Bronchial epithelial cell (primary cell): ENCODE results near the gene MAPKAPK5. TPM values are rescaled to one million over a fixed set of nuclear protein-coding genes. Genes with fewer than 3 reads are reported as not detected.
A peak's percentile ranks its signal among the peaks of the same experiment; 100 is the strongest.
"Not testable (repeated sequence)": the region's sequence is repeated elsewhere in the genome, so short reads cannot be mapped to it uniquely, and the experiment has no call there.

ENCODE experiments used
- DNase-seq: peaks from one replicate; pipeline ENCODE4 v3.0.0-alpha.2; 2010; ENCODE audit warnings: low read depth
- FAIRE-seq: peaks from 2 replicates; lab custom pipeline; 2011; peaks lifted over from hg19 to GRCh38; lab: Jason Lieb, UNC
- H3K27me3 ChIP-seq: 2 replicates; pipeline ENCODE4 v1.5.1; 2011; ENCODE audit warnings: low read length; ENCODE audit not compliant: control insufficient read depth, insufficient read depth
- H3K36me3 ChIP-seq: 2 replicates; pipeline ENCODE4 v1.5.1; 2011; ENCODE audit warnings: low read length; ENCODE audit not compliant: control insufficient read depth, insufficient read depth
- H3K4me3 ChIP-seq: 2 replicates; pipeline ENCODE4 v1.5.1; 2011; ENCODE audit warnings: mild to moderate bottlenecking, low read depth, low read length, control low read depth
- total RNA-seq: library from RNA; depleted of rRNA; stranded (reverse); fragments of >200 nt; gene quantifications from 2 replicates; pipeline ENCODE4 v1.2.1, GENCODE V29; 2014
- TF ChIP-seq, protein P1 (sequence below): IDR thresholded peaks from 2 replicates; pipeline ENCODE4 v1.5.1; 2011; ENCODE audit warnings: mild to moderate bottlenecking, moderate library complexity, low read length, control low read depth, inconsistent platforms; ENCODE audit not compliant: insufficient read depth, severe bottlenecking

MAPKAPK5 gene
- total RNA-seq, 1 donor from 2014 or later, result 45.5 TPM

DNA sequence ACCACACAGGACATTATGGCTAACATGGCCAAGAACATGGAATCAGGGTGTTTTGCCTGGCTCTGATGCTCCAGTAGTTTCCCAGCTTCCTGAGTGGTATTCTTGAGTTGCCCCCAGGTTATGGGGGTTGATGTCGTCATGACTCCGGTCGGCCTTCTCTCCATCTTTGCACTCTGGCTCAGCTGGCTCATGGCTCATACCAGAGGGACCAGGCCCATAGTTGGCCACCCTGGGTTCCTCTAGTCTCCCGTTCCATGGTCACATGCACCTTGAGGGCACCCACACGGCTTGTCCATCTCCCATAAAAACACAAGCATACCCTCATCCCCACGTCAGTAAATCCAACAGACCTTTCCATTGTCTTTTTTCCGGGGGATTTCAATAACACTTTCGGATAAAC, 23.7 kb upstream of the MAPKAPK5 start:
- no peak for FAIRE-seq
- Histone ChIP-seq H3K4me3 (no peak overlapping the region), H3K36me3 (no peaks in the 10 kb centered on the region), H3K27me3 (no peaks in the 10 kb centered on the region)
- TF ChIP-seq, protein P1, sequence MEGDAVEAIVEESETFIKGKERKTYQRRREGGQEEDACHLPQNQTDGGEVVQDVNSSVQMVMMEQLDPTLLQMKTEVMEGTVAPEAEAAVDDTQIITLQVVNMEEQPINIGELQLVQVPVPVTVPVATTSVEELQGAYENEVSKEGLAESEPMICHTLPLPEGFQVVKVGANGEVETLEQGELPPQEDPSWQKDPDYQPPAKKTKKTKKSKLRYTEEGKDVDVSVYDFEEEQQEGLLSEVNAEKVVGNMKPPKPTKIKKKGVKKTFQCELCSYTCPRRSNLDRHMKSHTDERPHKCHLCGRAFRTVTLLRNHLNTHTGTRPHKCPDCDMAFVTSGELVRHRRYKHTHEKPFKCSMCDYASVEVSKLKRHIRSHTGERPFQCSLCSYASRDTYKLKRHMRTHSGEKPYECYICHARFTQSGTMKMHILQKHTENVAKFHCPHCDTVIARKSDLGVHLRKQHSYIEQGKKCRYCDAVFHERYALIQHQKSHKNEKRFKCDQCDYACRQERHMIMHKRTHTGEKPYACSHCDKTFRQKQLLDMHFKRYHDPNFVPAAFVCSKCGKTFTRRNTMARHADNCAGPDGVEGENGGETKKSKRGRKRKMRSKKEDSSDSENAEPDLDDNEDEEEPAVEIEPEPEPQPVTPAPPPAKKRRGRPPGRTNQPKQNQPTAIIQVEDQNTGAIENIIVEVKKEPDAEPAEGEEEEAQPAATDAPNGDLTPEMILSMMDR, result no peak
- DNase-seq, result no peak

DNA sequence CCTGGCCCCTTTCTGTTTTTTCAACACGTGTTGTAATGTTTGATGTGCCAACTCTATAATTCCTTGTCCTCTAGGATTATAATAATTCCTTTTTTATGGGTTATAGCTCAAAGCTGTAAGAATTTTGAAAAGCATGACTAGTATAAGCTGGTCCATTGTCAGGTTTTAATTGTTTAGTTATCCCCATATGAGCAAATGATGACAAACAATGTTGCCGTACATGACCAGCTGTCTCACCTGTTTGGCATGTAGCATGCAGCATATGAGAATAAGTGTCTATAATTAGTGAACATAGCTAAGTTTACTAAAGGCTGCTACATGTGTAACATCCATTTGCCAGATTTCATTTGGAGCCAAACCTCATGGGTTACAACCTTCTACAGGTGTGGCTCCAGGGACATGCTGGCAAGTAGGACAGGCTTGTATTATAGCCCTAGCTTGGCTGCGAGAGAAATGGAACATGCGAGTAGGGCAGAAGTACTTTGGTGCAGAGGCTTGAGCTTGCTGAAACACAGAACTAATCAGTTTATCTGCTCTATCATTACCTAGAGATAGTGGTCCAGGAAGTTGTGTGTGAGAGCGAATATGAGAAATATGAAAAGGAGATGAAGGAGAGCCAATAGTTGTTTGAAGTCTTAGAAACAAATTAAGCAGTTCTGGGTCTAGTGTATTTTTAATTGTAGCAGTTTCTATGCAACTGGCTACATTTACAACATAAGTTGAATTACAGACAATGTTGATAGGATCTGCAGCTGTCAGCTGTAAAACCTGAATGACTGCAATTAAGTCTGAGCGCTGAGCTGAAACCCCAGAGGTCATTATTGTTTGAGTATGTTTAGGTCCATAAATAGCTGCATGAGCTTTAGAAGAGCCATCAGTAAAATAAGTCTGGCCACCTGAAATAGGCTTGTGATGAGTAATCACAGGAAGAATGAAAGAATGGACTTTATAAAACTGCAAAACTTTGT, 22.6 kb upstream of the MAPKAPK5 start:
- TF ChIP-seq, protein P1, result no peak
- DNase-seq (peak; percentile 55), FAIRE-seq (no peak)
- Histone ChIP-seq H3K27me3 (no peaks in the 10 kb centered on the region), H3K36me3 (no peaks in the 10 kb centered on the region), H3K4me3 (no peak overlapping the region)

DNA sequence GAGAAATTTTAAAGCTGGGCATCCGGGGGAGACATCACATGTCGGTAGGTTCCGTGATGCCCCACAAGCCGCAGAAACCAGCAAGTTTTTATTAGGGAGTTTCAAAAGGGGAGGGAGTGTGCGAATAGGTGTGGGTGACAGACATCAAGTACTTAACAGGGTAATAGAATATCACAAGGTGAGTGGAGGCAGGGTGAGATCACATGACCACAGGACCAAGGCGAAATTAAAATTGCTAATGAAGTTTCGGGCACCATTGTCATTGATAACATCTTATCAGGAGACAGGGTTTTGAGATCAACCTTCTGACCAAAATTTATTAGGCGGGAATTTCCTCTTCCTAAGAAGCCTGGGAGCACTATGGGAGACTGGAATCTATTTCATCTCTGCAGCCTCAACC, 21.2 kb upstream of the MAPKAPK5 start:
- FAIRE-seq, H3K4me3 ChIP-seq, DNase-seq, H3K27me3 ChIP-seq, H3K36me3 ChIP-seq: not testable (repeated sequence)

DNA sequence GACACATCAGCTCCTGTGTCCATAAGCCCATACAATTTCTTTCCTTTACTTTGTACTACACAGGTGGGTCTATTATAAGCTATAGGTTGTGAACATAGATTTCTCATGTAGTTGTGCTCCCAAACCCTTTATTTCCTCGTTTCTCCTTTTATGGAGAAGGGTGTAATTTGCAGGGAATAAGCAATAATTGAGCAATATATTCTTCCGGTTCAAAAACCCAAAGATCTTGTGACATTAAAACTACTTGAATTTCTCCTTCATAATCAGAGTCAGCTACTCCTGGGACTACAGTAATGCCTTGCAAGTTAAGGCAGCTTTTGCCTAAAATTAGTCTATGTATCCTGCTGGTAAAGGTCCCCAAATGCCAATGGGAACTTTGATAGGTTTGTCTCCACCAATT, 19.1 kb upstream of the MAPKAPK5 start:
- Histone ChIP-seq H3K4me3 (no peak overlapping the region), H3K36me3 (no peaks in the 10 kb centered on the region), H3K27me3 (no peaks in the 10 kb centered on the region)
- no peak for DNase-seq
- TF ChIP-seq, protein P1, result no peak
- FAIRE-seq, result no peak

DNA sequence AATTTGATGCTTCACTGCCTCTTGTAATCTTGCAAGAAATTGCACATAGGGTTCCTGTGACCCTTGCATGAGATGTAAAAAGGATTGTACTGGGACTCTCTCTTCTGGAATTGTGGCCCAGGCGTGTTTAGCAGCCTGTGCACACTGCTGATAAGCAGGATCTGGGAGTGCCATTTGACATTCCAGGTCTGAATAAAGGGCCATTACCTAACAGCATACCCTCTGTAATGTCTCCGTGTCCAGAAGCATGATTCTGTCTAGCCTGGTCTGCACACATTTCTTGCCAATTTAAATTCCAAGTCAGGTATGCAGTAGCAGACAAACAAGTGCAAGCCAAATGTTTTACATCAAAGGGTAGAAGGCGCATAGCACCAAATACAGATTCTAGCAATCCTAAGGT, 18.1 kb upstream of the MAPKAPK5 start:
- no peak for DNase-seq
- H3K27me3 ChIP-seq, result no peaks in the 10 kb centered on the region
- TF ChIP-seq, protein P1, result no peak
- no peak for FAIRE-seq
- no peaks in the 10 kb centered on the region for H3K36me3 ChIP-seq
- no peak overlapping the region for H3K4me3 ChIP-seq

DNA sequence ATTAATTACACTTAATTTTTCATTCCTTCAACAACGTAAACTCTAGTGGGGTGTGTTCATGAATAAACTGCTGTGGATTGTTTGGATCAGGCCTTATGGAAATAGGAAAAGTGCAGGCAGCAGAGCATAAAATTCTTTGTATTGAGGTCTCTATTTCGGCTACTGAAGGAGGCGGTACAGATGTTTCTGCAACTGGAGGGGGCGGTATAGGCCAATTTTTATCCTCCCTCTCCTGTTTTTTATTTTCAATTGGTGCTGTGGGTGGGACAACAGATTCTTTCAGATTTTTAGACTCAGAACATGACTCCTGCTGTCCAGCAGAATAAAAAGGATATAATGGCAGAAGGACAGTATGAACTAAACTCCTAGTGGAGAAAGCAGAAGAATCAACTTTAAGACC, 17.7 kb upstream of the MAPKAPK5 start:
- not testable (repeated sequence) for FAIRE-seq, H3K36me3 ChIP-seq, H3K27me3 ChIP-seq, H3K4me3 ChIP-seq, DNase-seq
- TF ChIP-seq, protein P1, result peak; percentile 12
